Coronary artery (tissue), 2 donors: ENCODE results near the gene DGKZ.
A peak's percentile ranks its signal among the peaks of the same experiment; 100 is the strongest.
"Not testable (repeated sequence)": the region's sequence is repeated elsewhere in the genome, so short reads cannot be mapped to it uniquely, and the experiment has no call there.

ENCODE experiments used
- DNase-seq: peaks from one replicate; pipeline ENCODE4 v3.0.0-alpha.2; 2017; ENCODE audit warnings: low spot score
- H3K27ac ChIP-seq, 2 donors: fragments of 200-600 bp; sonication (generic); one replicate each; pipeline ENCODE4 v1.5.1; 2016 to 2019
- H3K4me3 ChIP-seq: fragments of 200-600 bp; sonication (generic); 2 replicates; pipeline ENCODE4 v1.5.1; 2016; ENCODE audit warnings: mild to moderate bottlenecking, moderate library complexity
- CTCF ChIP-seq: fragments of 200-600 bp; sonication (generic); IDR thresholded peaks from one replicate; pipeline ENCODE4 v1.5.1; 2019; ENCODE audit warnings: antibody characterized with exemption

The DGKZ gene

GRCh38 chr11:46366260-46366659 lies 19.0 kb downstream of the DGKZ start:
- TF ChIP-seq CTCF: no peak
- DNase-seq: no peak
- Histone ChIP-seq H3K4me3 (no peak overlapping the region), H3K27ac (no peak overlapping the region)

GRCh38 chr11:46366661-46367161 lies 19.4 kb downstream of the DGKZ start:
- DNase-seq: no peak
- no peak overlapping the region for H3K27ac ChIP-seq
- no peak overlapping the region for H3K4me3 ChIP-seq
- TF ChIP-seq CTCF: no peak

- Histone ChIP-seq H3K4me3 (peak overlapping the region; percentile 45), H3K27ac (no peak overlapping the region)
- peak; percentile 95 for TF ChIP-seq CTCF
- no peak for DNase-seq
Observed at GRCh38 chr11:46367244-46367915, 20.1 kb downstream of the DGKZ start.

- Histone ChIP-seq H3K27ac (no peak overlapping the region), H3K4me3 (no peak overlapping the region)
- no peak for DNase-seq
- no peak for TF ChIP-seq CTCF
Observed at GRCh38 chr11:46367916-46368267, 20.6 kb downstream of the DGKZ start.

- no peak for DNase-seq
- peak; percentile 70 for TF ChIP-seq CTCF
Observed at GRCh38 chr11:46369458-46370152, 22.3 kb downstream of the DGKZ start.

GRCh38 chr11:46370253-46370652 lies 23.0 kb downstream of the DGKZ start:
- no peak overlapping the region for H3K27ac ChIP-seq
- no peak for DNase-seq
- no peak overlapping the region for H3K4me3 ChIP-seq
- no peak for TF ChIP-seq CTCF

More at GRCh38 chr11:46369458-46370152, 22.3 kb downstream of the DGKZ start:
- Histone ChIP-seq H3K27ac (no peak overlapping the region), H3K4me3 (no peak overlapping the region)

GRCh38 chr11:46371262-46371661 lies 24.0 kb downstream of the DGKZ start:
- H3K4me3 ChIP-seq, H3K27ac ChIP-seq, DNase-seq: not testable (repeated sequence)
